Fibroblast of the aortic adventitia (primary cell): Measurements from ENCODE around the gene CAMSAP2. TPM values are rescaled to one million over a fixed set of nuclear protein-coding genes. Genes with fewer than 3 reads are reported as not detected.

Experiments used
- DNase-seq: peaks from one replicate; pipeline ENCODE4 v3.0.0-alpha.2; 2010; ENCODE audit warnings: low read depth
- H3K4me3 ChIP-seq: 2 replicates; pipeline ENCODE4 v1.5.1; 2011; ENCODE audit warnings: low read depth, mild to moderate bottlenecking, control low read depth, low read length, moderate library complexity
- CTCF ChIP-seq: IDR thresholded peaks from 2 replicates; pipeline ENCODE4 v1.5.1; 2011; ENCODE audit warnings: mild to moderate bottlenecking, low read length, control low read depth, inconsistent platforms; ENCODE audit not compliant: insufficient read depth
- total RNA-seq: library from RNA; depleted of rRNA; stranded (reverse); fragments of >200 nt; gene quantifications from 2 replicates; pipeline ENCODE4 v1.2.3, GENCODE V29; 2012; ENCODE audit warnings: low replicate concordance

The CAMSAP2 gene
- total RNA-seq, 1 donor, result 57.5 TPM

DNA sequence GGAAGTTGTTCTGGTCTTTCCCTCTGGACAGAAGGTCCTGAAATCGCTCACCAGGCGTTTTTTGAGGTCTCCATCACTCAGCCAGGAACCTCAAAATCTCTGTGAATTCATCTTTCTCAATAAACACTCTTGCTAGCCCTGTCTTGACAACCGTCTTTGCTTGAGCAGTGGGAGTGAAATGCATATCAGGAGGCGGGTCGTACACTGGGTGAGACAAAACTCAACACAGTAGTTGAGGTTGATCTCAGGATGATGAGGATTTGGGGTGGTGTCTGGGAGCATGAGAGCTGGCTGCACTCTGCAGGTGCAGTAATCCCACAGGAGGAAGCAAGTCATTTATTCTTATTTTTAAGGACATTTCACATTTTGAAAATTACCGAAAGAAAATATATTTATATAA, 136.0 kb downstream of the CAMSAP2 start:
- no peak for TF ChIP-seq CTCF
- DNase-seq, result no peak
- H3K4me3 ChIP-seq, result no peak overlapping the region

- H3K4me3 ChIP-seq, result no peak overlapping the region
- no peak for DNase-seq
- no peak for TF ChIP-seq CTCF
Measured at GRCh38 chr1:200875416-200875815, 136.7 kb downstream of the CAMSAP2 start.

GRCh38 chr1:200877010-200877409, 138.3 kb downstream of the CAMSAP2 start:
- DNase-seq, result no peak
- no peak for TF ChIP-seq CTCF

GRCh38 chr1:200877839-200878551, 139.3 kb downstream of the CAMSAP2 start:
- TF ChIP-seq CTCF, result no peak
- H3K4me3 ChIP-seq, result no peak overlapping the region
- DNase-seq, result no peak

More at GRCh38 chr1:200877010-200877409, 138.3 kb downstream of the CAMSAP2 start:
- H3K4me3 ChIP-seq, result no peak overlapping the region

- DNase-seq, result no peak
- H3K4me3 ChIP-seq, result no peak overlapping the region
- TF ChIP-seq CTCF, result no peak
Measured at GRCh38 chr1:200880212-200880611, 141.5 kb downstream of the CAMSAP2 start.

- DNase-seq, result no peak
- TF ChIP-seq CTCF, result no peak
- no peak overlapping the region for H3K4me3 ChIP-seq
Measured at GRCh38 chr1:200883118-200883517, 144.4 kb downstream of the CAMSAP2 start.
